ENCODE results near the gene VAV3.
"Not testable (repeated sequence)": the region's sequence is repeated elsewhere in the genome, so short reads cannot be mapped to it uniquely, and the experiment has no call there.

The VAV3 gene

GRCh38 chr1:107664982-107665925 lies 299.7 kb downstream of the VAV3 start:
- in situ Hi-C loops (cut with MboI; ENCODE audit: low sequenced_read_pairs), result no loop called here

DNA sequence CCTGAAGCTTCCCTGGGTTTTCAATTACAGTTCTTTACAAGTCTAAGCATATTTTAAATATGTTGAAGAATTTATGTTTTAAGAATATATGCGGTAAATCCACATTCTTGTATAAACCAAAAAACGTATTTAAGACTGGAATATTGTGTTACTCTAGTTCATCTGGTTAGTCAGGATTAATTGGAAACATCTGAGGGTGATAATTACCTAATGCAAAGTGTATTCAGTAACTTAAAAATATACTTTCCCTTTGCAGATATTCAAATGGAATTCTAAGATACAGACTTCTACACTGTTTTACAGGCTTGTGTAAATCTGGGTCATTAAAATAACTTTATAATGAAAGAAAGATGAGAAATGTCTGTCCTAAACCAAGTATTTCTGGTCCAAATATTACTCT lies 302.0 kb downstream of the VAV3 start:
- in situ Hi-C loops (cut with MboI; ENCODE audit: low sequenced_read_pairs), result no loop called here

DNA sequence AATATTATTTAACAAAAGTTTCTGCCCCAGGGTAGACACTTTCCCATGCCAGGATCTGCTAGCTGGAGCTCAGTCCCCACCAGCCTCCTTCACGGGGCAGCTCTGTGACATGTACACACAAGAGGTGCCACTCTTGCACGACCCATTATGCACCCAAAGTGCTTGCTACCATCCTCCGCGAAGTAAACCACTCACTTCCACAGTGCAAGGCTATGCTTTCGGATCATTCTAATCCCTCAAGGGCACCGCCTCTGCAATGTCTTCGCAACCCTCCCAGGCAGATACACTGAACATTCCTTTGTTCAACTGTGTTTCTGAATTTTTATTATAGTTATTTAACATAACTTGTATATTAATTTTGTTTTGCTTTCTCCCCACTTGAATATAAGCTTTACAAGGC lies 303.8 kb downstream of the VAV3 start:
- in situ Hi-C loops (cut with MboI; ENCODE audit: low sequenced_read_pairs), result no loop called here

DNA sequence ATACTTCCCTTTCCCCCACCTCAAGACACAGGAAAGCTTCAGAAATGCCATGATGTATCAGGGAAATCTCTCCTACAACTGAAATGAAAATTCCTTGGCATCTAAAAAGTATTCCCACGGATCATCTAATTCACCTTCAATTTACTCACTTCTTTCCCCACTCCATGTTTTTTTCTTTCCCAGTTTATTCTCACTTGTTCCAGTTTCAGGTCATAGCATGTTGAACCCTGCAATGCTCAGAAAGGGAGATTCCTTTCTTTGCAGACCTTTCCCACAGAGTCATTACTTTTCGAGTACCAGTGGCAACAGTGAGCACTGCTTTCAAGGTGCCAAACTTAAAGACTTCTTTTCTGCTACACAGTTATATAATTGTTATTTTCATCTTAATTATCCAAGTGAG lies 305.0 kb downstream of the VAV3 start:
- in situ Hi-C loops (cut with MboI; ENCODE audit: low sequenced_read_pairs), result no loop called here

DNA sequence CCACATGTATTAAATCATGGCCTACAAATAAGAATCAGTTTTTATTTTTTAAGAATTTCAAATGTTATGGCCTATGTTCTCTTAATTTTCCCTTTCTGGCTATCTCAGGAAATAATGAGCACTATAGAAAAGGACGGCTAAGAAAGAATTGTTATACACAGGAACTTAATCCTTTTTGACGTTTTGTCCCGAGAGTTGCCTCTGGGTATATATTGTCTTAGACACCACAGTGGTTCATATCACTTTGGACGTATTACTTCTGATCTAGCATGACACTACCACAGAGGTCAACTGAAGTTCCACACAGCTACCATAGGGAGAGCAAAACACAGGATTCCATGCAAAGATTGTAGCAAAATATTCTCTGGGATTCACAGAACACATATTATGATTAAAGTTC lies 307.6 kb downstream of the VAV3 start:
- in situ Hi-C loops (cut with MboI; ENCODE audit: low sequenced_read_pairs), result no loop called here

- in situ Hi-C loops (cut with MboI; ENCODE audit: low sequenced_read_pairs), result no loop called here
These were observed 311.2 kb downstream of the VAV3 start for GRCh38 chr1:107653765-107654164.

DNA sequence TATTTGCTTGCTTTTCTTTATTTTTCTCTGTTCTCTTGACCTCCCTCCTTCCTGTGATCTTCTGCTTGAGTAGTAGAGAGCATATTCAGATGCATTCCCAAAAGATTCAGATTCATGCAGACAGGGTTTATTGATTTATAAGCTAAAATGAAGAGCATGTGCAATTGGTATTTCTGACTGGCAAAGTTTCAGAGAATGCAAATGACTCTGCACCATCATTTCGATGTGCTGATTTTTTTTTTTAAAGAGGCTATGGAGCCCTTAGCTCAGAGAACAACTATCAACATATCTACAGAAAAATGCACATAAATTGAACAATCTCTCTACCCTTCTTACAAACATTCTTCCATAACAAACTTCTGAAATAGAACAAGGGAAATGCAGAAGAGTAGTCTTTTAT lies 312.0 kb downstream of the VAV3 start:
- in situ Hi-C loops (cut with MboI; ENCODE audit: low sequenced_read_pairs), result no loop called here

DNA sequence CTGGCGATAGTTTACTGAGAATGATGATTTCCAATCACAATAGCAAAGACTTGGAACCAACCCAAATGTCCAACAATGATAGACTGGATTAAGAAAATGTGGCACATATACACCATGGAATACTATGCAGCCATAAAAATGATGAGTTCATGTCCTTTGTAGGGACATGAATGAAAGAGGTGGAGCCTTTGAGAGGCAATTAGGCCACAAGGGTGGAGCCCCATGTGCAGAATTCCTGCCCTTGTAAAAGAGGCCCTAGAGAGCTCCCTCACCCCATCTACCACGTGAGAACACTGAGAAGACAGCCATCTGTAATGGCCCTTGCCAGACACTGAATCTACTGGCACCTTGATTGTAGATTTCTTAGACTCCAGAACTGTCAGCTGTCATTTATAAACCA lies 314.2 kb downstream of the VAV3 start:
- in situ Hi-C loops (cut with MboI; ENCODE audit: low sequenced_read_pairs), result not testable (repeated sequence)

- in situ Hi-C loops (cut with MboI; ENCODE audit: low sequenced_read_pairs), result no loop called here
These were observed 316.0 kb downstream of the VAV3 start for GRCh38 chr1:107649023-107649422.

DNA sequence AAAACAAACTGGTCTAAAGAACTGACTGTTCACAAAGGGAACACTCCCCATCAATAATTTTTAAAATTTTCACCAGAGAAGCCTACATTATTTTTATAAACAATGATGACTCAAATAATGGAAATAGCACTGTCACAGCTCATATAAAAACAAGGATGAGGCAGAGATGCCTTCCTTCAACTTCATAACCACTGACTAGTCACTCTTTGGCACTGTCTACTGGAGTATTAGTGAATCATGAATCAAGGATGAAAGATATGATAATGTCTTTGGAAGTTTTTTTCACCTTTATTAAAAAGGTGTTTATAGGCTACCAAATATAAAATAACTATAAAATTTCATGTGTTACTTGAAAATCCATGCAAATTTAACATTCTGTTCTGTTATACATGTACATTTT lies 316.9 kb downstream of the VAV3 start:
- in situ Hi-C loops (cut with MboI; ENCODE audit: low sequenced_read_pairs), result no loop called here

GRCh38 chr1:107647012-107647411 lies 318.0 kb downstream of the VAV3 start:
- in situ Hi-C loops (cut with MboI; ENCODE audit: low sequenced_read_pairs), result no loop called here

DNA sequence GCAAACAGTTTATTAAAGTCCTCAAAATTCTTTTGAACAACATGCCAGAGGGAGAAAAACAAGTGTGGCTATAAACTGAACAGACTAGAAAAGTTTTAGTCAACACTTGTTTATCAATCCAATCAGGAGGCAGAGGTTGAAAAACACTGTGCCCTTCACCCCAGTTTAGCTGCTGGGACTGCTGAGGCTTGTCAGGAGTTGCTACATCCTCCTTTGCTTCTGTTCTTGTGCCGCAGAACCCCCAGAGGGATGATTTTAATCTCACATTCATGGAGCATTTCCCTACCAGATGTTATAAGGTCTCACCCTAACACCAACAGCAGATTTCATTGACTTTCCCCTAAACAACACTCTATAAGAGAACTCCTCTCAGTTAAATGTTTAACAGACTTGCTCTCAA lies 321.2 kb downstream of the VAV3 start:
- in situ Hi-C loops (cut with MboI; ENCODE audit: low sequenced_read_pairs), result no loop called here

GRCh38 chr1:107640207-107640606 lies 324.8 kb downstream of the VAV3 start:
- in situ Hi-C loops (cut with MboI; ENCODE audit: low sequenced_read_pairs), result no loop called here

DNA sequence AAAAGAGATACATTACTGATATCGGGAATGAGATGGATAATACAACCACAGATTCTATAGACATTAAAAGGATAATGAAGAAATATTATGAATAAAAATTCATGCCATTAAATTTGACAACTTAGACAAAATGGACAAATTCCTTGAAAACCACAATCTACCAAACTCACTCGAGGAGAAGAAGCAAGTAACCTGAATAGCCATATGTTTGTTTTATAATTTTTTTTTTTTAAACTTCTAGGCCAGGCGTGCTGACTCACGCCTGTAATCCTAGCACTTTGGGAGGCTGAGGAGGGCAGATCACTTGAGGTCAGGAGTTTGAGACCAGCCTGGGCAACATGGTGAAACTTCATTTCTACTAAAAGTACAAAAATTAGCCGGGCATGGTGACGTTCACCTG lies 327.9 kb downstream of the VAV3 start:
- in situ Hi-C loops (cut with MboI; ENCODE audit: low sequenced_read_pairs), result no loop called here

- in situ Hi-C loops (cut with MboI; ENCODE audit: low sequenced_read_pairs), result no loop called here
These were observed 331.4 kb downstream of the VAV3 start for GRCh38 chr1:107633596-107633995.

DNA sequence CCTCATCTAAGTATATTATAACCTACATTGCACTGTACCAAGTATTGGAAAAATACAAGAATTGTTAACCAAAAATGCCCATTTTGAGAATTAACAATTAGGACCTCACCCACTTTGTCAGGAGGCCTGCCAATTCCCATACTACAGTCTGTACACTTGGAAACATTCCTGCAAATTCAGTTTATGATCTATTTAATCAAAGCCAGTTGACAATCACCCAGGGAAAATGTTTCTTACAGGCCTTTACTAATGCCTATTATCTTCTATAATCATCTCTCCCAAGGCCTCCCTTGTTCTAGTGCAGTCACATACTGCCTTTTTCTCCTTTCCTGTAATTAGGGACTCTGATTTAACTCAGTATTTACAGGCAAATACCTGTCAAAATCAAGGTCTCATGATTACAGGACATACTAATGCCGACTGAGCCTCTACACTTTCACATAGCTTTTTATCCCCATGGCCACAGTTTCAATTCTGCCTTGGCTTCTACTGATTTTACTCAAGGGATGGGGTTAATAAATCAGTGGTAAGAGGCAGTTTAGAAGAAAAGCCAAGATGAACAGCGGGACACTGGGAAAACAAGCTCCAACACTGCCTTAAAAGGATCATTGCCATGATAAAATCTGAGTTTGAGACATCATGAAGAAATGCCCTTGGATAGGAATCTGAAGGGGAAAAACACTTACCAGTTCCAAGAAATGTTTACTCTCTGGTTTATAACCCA lies 338.7 kb downstream of the VAV3 start:
- in situ Hi-C loops (cut with MboI; ENCODE audit: low sequenced_read_pairs), result no loop called here

DNA sequence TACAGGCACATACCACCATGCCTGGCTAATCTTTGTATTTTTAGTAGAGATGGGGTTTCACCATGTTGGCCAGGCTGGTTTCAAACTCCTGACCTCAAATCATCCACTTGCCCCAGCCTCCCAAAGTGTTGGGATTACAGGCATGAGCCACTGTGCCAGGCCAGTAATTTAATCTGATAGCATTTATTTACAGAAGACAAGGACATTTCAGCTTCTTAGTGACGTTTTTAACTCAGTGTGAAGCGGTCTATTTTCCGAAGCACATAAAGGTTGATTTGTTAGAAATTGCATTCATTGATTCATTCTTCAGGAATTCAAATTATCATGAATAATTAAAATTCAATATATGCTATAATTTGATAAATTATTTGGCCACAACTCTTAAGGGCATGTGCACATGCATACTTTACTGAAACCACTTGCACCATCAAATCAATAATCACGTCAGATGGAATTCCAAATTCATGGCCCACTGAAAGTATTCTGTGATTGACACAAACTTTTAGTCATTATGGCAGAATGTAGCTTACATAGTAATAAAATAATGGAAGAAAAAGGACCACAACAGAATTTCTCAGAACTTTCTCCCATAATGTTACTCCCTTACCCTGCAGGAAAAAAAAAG lies 339.5 kb downstream of the VAV3 start:
- in situ Hi-C loops (cut with MboI; ENCODE audit: low sequenced_read_pairs), result no loop called here

DNA sequence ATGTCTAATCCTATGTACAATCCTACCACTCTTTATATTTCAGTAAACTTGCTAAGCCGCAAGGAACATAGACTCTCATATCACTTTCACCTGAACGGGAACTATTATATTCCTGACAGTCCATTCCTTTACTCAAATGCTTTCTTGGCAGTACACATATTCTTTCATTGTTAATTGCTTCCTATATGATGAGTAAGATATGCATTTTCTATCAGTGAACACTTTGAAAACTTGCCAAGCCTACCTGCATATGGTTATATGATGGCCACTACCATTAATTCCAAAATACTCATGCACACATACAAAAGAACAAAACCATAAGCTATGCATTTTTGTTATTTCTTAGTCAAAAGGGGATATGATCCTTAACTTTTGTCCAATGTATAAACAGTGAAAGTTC lies 341.5 kb downstream of the VAV3 start:
- in situ Hi-C loops (cut with MboI; ENCODE audit: low sequenced_read_pairs), result no loop called here

GRCh38 chr1:107622966-107623365 lies 342.0 kb downstream of the VAV3 start:
- in situ Hi-C loops (cut with MboI; ENCODE audit: low sequenced_read_pairs), result no loop called here

- in situ Hi-C loops (cut with MboI; ENCODE audit: low sequenced_read_pairs), result no loop called here
These were observed 342.4 kb downstream of the VAV3 start for GRCh38 chr1:107622535-107622934.

- in situ Hi-C loops (cut with MboI; ENCODE audit: low sequenced_read_pairs), result no loop called here
These were observed 344.2 kb downstream of the VAV3 start for GRCh38 chr1:107620753-107621152.

- in situ Hi-C loops (cut with MboI; ENCODE audit: low sequenced_read_pairs), result no loop called here
These were observed 346.4 kb downstream of the VAV3 start for GRCh38 chr1:107618539-107618938.
